GM21576 (cell line): ENCODE measurements around the gene PRRT2.
"Not testable (repeated sequence)": the region's sequence is repeated elsewhere in the genome, so short reads cannot be mapped to it uniquely, and the experiment has no call there.

Experiments
- ATAC-seq: cut with Tn5 transposase; IDR thresholded peaks from one replicate; pipeline ENCODE4 v1.9.1; 2021; ENCODE audit warnings: mild to moderate bottlenecking, moderate library complexity; ENCODE audit not compliant: unreplicated experiment

PRRT2 gene

GRCh38 chr16:29790949-29791844, 20.8 kb upstream of the PRRT2 start:
- ATAC-seq, result no peak

- ATAC-seq, result no peak
These were observed 19.9 kb upstream of the PRRT2 start for GRCh38 chr16:29791845-29792807.

DNA sequence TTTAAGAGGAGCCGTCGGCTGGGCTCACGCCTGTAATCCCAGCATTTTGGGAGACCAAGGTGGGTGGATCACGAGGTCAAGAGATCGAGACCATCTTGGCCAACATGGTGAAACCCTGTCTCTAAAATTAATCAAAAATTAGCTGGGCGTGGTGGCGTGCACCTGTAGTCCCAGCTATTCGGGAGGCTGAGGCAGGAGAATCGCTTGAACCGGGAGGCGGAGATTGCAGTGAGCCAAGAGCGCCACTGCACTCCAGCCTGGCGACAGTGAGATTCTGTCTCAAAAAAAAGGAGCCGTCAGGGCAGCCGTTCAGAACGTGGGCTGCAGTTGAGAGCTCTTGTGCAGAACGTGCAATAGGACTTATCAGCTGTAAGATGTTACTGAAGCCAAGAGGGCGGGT, 18.8 kb upstream of the PRRT2 start:
- ATAC-seq, result not testable (repeated sequence)

GRCh38 chr16:29794231-29794710, 17.7 kb upstream of the PRRT2 start:
- ATAC-seq, result no peak

GRCh38 chr16:29802416-29802935, 9.5 kb upstream of the PRRT2 start:
- ATAC-seq, result no peak

DNA sequence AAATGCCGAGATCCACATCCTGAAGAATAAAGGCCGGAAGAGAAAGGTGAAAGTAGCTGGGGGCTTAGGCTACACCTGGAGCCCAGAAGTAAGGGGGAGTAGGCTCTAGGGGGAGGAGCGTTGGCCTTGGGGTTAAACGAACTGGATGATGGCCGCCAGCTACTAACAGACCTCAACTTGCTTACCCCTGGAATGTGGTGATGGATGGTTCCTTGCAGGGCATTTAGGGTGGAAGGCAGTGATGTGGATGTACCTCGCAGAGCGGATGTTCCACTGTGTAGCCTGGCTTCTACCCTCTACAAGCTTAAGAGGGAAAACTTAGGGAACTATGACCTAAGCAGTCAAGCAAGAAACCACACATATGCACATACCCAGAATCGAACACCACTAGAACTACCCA, 8.0 kb upstream of the PRRT2 start:
- no peak for ATAC-seq

GRCh38 chr16:29804455-29805231, 7.3 kb upstream of the PRRT2 start:
- ATAC-seq, result no peak

DNA sequence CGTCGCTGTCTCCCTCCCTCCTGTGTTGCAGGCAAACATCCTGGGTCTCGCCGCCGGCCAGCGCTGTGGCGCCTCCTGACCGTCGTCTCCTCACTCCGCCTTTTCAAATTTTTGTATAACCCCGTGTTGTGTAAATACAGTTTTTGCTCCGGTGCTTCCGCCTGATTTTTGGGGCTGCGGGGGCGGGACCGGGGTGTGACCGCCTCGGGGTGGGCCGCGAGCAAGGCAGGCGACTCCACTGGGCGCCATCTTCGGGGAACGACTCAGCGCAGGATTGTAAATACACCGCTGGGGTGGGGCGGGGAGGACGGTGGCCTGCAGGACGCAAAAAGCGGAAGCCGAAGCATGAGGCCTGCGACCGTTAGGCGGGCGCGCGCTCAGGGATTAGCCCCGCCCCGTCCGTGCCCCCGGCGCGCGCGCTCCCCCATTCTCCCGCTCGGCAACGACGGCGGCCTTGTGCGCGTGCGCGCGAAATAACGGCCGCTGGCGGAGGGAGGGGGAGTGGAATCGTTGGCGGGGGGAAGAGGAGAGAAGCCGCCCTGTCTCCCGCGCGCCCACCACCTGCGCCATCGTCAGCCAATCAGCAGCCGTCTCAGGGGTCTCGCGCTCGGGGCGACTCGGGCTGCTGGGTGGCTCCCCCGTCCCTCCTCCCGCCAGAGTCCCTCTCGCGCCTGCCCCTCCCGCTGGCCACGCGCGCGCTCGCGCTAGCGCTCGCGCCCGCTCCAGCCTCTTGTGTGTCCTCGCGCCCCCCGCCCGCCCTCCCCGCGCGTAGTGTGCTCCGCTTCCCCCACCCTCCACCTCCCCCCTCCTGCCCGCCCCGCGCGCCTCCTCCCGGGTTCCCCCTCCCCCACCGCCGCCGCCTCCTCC, 6.5 kb upstream of the PRRT2 start:
- peak; percentile 45 for ATAC-seq

DNA sequence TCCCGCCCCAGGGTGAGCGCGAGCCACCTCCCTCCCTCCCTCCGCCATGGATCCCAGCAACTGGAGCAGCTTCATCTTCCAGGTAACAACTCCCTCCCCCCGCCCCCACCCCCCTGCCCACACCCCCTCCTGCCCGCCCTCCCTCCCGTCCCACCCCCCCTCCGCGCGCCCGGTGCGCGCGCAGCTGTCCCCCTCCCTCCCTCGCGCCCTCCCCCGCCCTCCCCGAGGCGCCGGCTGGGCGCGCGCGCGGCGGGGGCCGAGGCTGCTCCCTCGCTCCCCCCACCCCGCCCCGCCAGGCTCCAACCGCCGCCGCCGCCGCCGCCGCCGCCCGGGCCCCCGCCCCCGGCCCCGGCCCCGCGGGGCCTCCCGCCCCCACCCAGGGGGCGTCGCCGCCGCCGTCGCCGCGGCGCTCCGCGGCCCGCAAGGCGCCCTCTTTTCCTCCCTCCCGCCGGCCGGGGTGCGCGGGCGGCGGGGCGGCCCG, 5.9 kb upstream of the PRRT2 start, which contains the start of gene MAZ:
Gene MAZ, plus strand, starts transcription at position 431 of the 481 bp plus-strand sequence. CDS start 173 bp downstream, outside the sequence.
- ATAC-seq, result no peak

- ATAC-seq, result no peak
These were observed 5.2 kb upstream of the PRRT2 start for GRCh38 chr16:29806641-29807425.

- ATAC-seq, result no peak
These were observed 4.4 kb upstream of the PRRT2 start for GRCh38 chr16:29807426-29808218.

- ATAC-seq, result no peak
These were observed 3.6 kb upstream of the PRRT2 start for GRCh38 chr16:29808219-29808900.

- no peak for ATAC-seq
These were observed 2.8 kb upstream of the PRRT2 start for GRCh38 chr16:29809031-29809747.

- ATAC-seq, result no peak
These were observed 1.9 kb upstream of the PRRT2 start for GRCh38 chr16:29809850-29810698.

GRCh38 chr16:29810699-29811169, 1.3 kb upstream of the PRRT2 start:
- no peak for ATAC-seq
